Chondrocyte (in vitro differentiated cells): ENCODE measurements around the gene ASRGL1. TPM values are rescaled to one million over a fixed set of nuclear protein-coding genes. Genes with fewer than 3 reads are reported as not detected.
A peak's percentile ranks its signal among the peaks of the same experiment; 100 is the strongest.

ENCODE experiments used
- DNase-seq: peaks from one replicate; pipeline ENCODE4 v3.0.0; 2021; ENCODE audit warnings: mixed read lengths, low spot score
- H3K27ac Mint-ChIP-seq: one replicate; pipeline ENCODE4 v1.8.0; 2021; ENCODE audit warnings: mild to moderate bottlenecking, moderate library complexity, mixed read lengths; ENCODE audit not compliant: unreplicated experiment
- H3K27me3 Mint-ChIP-seq: 2 replicates; pipeline ENCODE4 v1.8.0; 2021; ENCODE audit warnings: low read depth, mixed read lengths
- H3K36me3 Mint-ChIP-seq: 2 replicates; pipeline ENCODE4 v1.8.0; 2021; ENCODE audit warnings: low read depth, mixed read lengths
- H3K4me1 Mint-ChIP-seq: 2 replicates; pipeline ENCODE4 v1.8.0; 2021; ENCODE audit warnings: low read depth, mild to moderate bottlenecking, mixed read lengths
- H3K4me3 Mint-ChIP-seq: one replicate; pipeline ENCODE4 v1.8.0; 2021; ENCODE audit warnings: mild to moderate bottlenecking, moderate library complexity, mixed read lengths; ENCODE audit not compliant: unreplicated experiment
- H3K9me3 Mint-ChIP-seq: 2 replicates; pipeline ENCODE4 v1.8.0; 2021; ENCODE audit warnings: low read depth, mixed read lengths
- total RNA-seq: library from RNA; stranded (reverse); gene quantifications from 3 replicates; pipeline ENCODE4 v1.2.1, GENCODE V29; 2021
- TF ChIP-seq, protein P1 (sequence below): fragments of 200-600 bp; sonication (generic); IDR thresholded peaks from 2 replicates; pipeline ENCODE4 v1.5.0; 2021; ENCODE audit warnings: antibody characterized with exemption, mild to moderate bottlenecking, moderate library complexity

Gene ASRGL1
- total RNA-seq, 1 donor from 2014 or later = 6.0 TPM

DNA sequence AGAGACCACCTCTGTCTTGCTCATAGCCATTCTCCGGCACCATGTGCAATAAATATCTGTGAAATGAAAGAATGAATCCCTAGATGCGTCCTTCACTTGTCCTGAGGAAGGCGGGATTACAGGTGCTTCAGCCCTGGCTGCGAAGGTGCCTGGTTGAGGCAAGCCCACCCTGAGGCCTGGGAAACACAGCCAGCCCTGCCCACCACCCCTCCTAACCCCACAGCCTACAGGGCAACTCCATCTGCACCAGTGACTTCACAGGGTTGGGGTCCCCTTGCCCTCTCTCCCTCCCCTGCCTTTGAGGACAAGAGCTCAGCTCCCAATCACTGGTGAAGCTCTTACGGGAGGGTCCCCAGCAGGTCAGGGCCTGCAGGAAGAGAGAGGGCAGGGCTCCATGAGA lies 64.1 kb downstream of the ASRGL1 start:
- H3K4me1 Mint-ChIP-seq = peaks cover 56% of the 10 kb centered on the region
- no peaks in the 10 kb centered on the region for H3K36me3 Mint-ChIP-seq
- DNase-seq = peak; percentile 40
- peak overlapping the region; percentile 17 for H3K27ac Mint-ChIP-seq
- H3K4me3 Mint-ChIP-seq = no peak overlapping the region
- H3K9me3 Mint-ChIP-seq = no peaks in the 10 kb centered on the region
- TF ChIP-seq, protein P1, sequence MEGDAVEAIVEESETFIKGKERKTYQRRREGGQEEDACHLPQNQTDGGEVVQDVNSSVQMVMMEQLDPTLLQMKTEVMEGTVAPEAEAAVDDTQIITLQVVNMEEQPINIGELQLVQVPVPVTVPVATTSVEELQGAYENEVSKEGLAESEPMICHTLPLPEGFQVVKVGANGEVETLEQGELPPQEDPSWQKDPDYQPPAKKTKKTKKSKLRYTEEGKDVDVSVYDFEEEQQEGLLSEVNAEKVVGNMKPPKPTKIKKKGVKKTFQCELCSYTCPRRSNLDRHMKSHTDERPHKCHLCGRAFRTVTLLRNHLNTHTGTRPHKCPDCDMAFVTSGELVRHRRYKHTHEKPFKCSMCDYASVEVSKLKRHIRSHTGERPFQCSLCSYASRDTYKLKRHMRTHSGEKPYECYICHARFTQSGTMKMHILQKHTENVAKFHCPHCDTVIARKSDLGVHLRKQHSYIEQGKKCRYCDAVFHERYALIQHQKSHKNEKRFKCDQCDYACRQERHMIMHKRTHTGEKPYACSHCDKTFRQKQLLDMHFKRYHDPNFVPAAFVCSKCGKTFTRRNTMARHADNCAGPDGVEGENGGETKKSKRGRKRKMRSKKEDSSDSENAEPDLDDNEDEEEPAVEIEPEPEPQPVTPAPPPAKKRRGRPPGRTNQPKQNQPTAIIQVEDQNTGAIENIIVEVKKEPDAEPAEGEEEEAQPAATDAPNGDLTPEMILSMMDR = no peak
- H3K27me3 Mint-ChIP-seq = peaks cover 2% of the 10 kb centered on the region

DNA sequence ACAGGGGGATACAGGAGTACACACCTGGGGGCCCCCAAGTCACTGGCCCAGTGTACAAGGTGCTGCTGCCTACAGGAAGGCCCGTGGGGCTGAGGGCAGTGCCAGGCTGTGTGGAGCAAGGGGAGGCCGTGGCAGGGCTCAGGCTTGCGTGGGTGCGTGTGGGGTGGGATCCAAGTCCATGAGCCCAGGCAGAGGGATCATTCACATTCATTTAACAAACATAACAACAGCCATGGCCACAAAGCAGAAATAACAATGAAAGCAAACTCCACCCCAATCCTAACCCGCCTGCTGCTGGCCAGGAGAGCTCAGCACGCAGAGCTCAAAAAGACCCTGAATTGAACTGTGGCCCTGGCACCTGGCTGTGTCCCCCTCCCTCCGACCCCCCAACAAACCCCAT lies 64.6 kb downstream of the ASRGL1 start:
- DNase-seq = peak; percentile 77
- Mint-ChIP-seq H3K9me3 (no peaks in the 10 kb centered on the region), H3K4me1 (peaks cover 53% of the 10 kb centered on the region), H3K4me3 (no peak overlapping the region), H3K27ac (peak overlapping the region; percentile 17), H3K36me3 (no peaks in the 10 kb centered on the region), H3K27me3 (peaks cover 2% of the 10 kb centered on the region)
- TF ChIP-seq, protein P1 = no peak

DNA sequence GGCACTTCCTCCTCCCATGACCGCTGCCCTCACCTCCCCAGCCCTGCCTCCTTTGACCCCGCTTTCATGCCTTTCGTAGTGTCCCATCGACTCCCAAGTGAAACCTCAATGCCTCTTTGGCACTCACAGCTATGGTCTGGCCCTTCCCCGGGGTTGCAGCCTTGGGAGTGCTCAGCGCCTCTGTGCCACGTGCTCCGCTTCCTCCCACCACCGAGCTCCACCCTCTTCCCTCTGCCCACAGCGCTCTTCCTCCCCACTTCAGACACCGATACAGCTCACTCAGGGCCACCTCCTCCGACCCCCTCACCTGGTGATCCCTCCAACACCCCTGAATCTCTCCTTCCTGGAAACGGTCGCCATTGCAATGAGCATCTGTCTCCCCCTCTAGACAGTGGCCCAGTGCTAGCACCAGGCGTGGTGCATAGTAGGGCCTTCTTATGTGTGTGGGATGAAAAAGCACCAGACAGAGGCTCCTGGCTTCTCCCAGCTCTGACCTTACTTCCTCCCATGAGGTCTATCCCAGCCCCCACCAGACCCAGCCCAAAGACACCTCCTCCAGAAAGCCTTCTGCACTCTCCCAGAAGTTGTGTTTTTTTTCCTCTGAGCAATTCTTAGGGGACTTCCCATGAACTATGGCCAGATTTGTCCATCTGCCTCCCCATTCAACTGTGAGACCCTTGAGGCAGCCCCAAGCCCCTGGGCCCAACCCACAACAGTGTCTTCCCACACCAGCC lies 65.1 kb downstream of the ASRGL1 start:
- no peak overlapping the region for H3K4me3 Mint-ChIP-seq
- no peaks in the 10 kb centered on the region for H3K36me3 Mint-ChIP-seq
- DNase-seq = peak; percentile 55
- no peaks in the 10 kb centered on the region for H3K9me3 Mint-ChIP-seq
- TF ChIP-seq, protein P1 = no peak
- peaks cover 2% of the 10 kb centered on the region for H3K27me3 Mint-ChIP-seq
- H3K4me1 Mint-ChIP-seq = peaks cover 53% of the 10 kb centered on the region
- peak overlapping the region; percentile 78 for H3K27ac Mint-ChIP-seq

DNA sequence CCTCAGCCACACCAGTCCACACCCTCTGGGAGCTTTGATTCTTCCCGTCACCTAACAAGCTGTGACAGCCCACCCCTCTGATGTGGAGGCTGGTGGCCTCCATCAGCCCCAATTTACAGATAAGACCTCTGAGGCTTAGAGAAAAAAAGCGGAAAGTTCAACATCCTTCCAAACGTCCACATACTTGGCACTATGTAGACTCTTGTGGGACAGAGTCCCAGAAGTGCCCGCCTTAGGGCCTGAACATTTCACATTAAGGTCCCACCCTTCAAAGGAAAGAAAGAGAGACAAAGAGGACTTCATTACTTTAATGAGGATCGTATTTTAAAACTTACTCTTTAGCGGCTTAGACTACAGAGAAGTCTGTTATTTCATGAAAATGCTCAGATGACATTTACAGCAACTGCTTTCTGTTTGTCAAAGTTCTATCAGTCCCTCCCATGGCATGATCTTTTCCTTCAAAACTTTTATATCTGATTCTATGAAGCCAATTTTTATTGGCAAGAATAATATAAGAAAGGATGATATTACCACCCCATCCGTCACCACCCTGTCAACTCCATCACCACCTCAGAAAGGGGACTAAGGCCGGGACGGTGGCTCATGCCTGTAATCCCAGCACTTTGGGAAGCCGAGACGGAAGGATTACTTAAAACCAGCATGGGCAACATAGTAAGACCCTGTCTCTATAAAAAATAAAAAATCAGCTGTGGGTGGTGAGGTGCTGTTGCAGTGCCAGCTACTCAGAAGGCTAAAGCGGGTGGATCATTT lies 65.9 kb downstream of the ASRGL1 start:
- Mint-ChIP-seq H3K4me3 (no peak overlapping the region), H3K27me3 (peaks cover 2% of the 10 kb centered on the region), H3K9me3 (no peaks in the 10 kb centered on the region), H3K36me3 (no peaks in the 10 kb centered on the region), H3K27ac (peak overlapping the region; percentile 78), H3K4me1 (peaks cover 51% of the 10 kb centered on the region)
- TF ChIP-seq, protein P1 = no peak
- no peak for DNase-seq

DNA sequence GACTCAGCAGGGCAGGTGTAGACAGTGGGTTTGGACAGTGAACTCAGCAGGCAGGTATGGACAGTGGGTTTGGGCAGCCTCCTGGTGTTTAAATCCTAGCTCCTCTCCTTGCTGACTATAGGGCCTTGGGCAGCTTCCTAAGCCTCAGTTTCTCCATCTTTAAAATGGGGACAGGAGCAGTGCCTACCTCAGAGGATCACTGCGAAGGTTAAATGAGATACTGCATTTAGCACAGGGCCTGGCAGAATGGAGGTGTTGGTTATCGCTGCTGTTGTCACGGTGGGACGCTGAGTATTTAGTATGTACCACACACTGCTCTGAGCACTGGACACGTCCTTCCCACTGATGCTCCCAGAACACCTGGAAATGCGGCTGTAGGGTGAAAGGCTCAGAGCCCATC lies 67.2 kb downstream of the ASRGL1 start:
- TF ChIP-seq, protein P1 = no peak
- DNase-seq = no peak
- Mint-ChIP-seq H3K4me1 (peaks cover 38% of the 10 kb centered on the region), H3K27me3 (peaks cover 2% of the 10 kb centered on the region), H3K4me3 (no peak overlapping the region), H3K36me3 (no peaks in the 10 kb centered on the region), H3K9me3 (no peaks in the 10 kb centered on the region), H3K27ac (no peak overlapping the region)
